Measurements from ENCODE around the gene CDPF1.

Gene CDPF1

GRCh38 chr22:46226577-46226976, 23.5 kb downstream of the CDPF1 start:
- no peak for TF ChIP-seq CTCF (conservative IDR thresholded peaks at IDR 0.05; ENCODE audit: low read depth, low read length)
- Histone ChIP-seq H4K20me1 (ENCODE audit: insufficient read depth) (no peaks in the 10 kb centered on the region), H3K4me1 (ENCODE audit: low read depth, poor library complexity, severe bottlenecking) (no peaks in the 10 kb centered on the region), H3K4me3 (IDR thresholded peaks at IDR 0.05; ENCODE audit: insufficient read depth, low read depth, low read length) (no peak overlapping the region), H3K27me3 (ENCODE audit: insufficient read depth, low read depth) (no peaks in the 10 kb centered on the region), H3K4me2 (no peak overlapping the region), H3K36me3 (ENCODE audit: insufficient read depth) (no peaks in the 10 kb centered on the region), H3K9ac (no peak overlapping the region), H3K27ac (no peak overlapping the region), H2AFZ (ENCODE audit: low read depth) (no peak overlapping the region), H3K79me2 (ENCODE audit: insufficient read depth, low read depth) (no peaks in the 10 kb centered on the region)

- Histone ChIP-seq H3K9ac (no peak overlapping the region), H3K27ac (no peak overlapping the region)
- no peak for TF ChIP-seq CTCF (conservative IDR thresholded peaks at IDR 0.05; ENCODE audit: low read depth, low read length)
Measured at GRCh38 chr22:46225631-46226030, 24.5 kb downstream of the CDPF1 start.

GRCh38 chr22:46224898-46225290, 25.2 kb downstream of the CDPF1 start:
- Histone ChIP-seq H2AFZ (ENCODE audit: low read depth) (no peak overlapping the region), H3K4me1 (ENCODE audit: low read depth, poor library complexity, severe bottlenecking) (peaks cover 2% of the 10 kb centered on the region), H4K20me1 (ENCODE audit: insufficient read depth) (no peaks in the 10 kb centered on the region), H3K9ac (no peak overlapping the region), H3K4me2 (no peak overlapping the region), H3K4me3 (IDR thresholded peaks at IDR 0.05; ENCODE audit: insufficient read depth, low read depth, low read length) (no peak overlapping the region), H3K27ac (no peak overlapping the region), H3K27me3 (ENCODE audit: insufficient read depth, low read depth) (no peaks in the 10 kb centered on the region), H3K79me2 (ENCODE audit: insufficient read depth, low read depth) (no peaks in the 10 kb centered on the region), H3K36me3 (ENCODE audit: insufficient read depth) (no peaks in the 10 kb centered on the region)
- TF ChIP-seq CTCF (conservative IDR thresholded peaks at IDR 0.05; ENCODE audit: low read depth, low read length): no peak

More at GRCh38 chr22:46225631-46226030, 24.5 kb downstream of the CDPF1 start:
- no peak overlapping the region for H3K4me2 ChIP-seq
- no peaks in the 10 kb centered on the region for H3K4me1 ChIP-seq (ENCODE audit: low read depth, poor library complexity, severe bottlenecking)
- H3K27me3 ChIP-seq (ENCODE audit: insufficient read depth, low read depth): no peaks in the 10 kb centered on the region
- H4K20me1 ChIP-seq (ENCODE audit: insufficient read depth): no peaks in the 10 kb centered on the region
- H3K36me3 ChIP-seq (ENCODE audit: insufficient read depth): no peaks in the 10 kb centered on the region
- no peak overlapping the region for H3K4me3 ChIP-seq (IDR thresholded peaks at IDR 0.05; ENCODE audit: insufficient read depth, low read depth, low read length)
- no peak overlapping the region for H2AFZ ChIP-seq (ENCODE audit: low read depth)
- H3K79me2 ChIP-seq (ENCODE audit: insufficient read depth, low read depth): no peaks in the 10 kb centered on the region

- Histone ChIP-seq H3K27ac (no peak overlapping the region), H4K20me1 (ENCODE audit: insufficient read depth) (no peaks in the 10 kb centered on the region), H3K4me3 (IDR thresholded peaks at IDR 0.05; ENCODE audit: insufficient read depth, low read depth, low read length) (no peak overlapping the region), H2AFZ (ENCODE audit: low read depth) (no peak overlapping the region), H3K27me3 (ENCODE audit: insufficient read depth, low read depth) (no peaks in the 10 kb centered on the region), H3K79me2 (ENCODE audit: insufficient read depth, low read depth) (no peaks in the 10 kb centered on the region), H3K9ac (no peak overlapping the region), H3K4me2 (no peak overlapping the region), H3K4me1 (ENCODE audit: low read depth, poor library complexity, severe bottlenecking) (peaks cover 8% of the 10 kb centered on the region), H3K36me3 (ENCODE audit: insufficient read depth) (no peaks in the 10 kb centered on the region)
- TF ChIP-seq CTCF (conservative IDR thresholded peaks at IDR 0.05; ENCODE audit: low read depth, low read length): no peak
Measured at GRCh38 chr22:46224044-46224897, 25.8 kb downstream of the CDPF1 start.

Data from KMS-11 (cell line).